HCT116 (cell line): ENCODE measurements around the gene MAP4. TPM values are rescaled to one million over a fixed set of nuclear protein-coding genes. Genes with fewer than 3 reads are reported as not detected.

Experiments
- ATAC-seq: fragments of 200-7000 bp; cut with Tn5 transposase; 2 replicates; pipeline ENCODE4 v1.9.1; 2020; ENCODE audit warnings: mild to moderate bottlenecking, moderate library complexity
- BruUV-seq: library from RNA; stranded (reverse); fragments of 400-500 nt; replicated peaks from 2 replicates; lab custom pipeline; 2021; lab: Mats Ljungman, UMichigan
- CTCF ChIA-PET: fragments of 300-600 bp; sonication (Branson Sonifier 250); formaldehyde crosslinking; loops from one replicate; lab custom pipeline; 2021; ENCODE audit warnings: antibody characterized with exemption; lab: Charles Lee
- POLR2A ChIA-PET: fragments of 300-600, 350-600 bp; sonication (Branson Sonifier 250); formaldehyde crosslinking; loops from one replicate; lab custom pipeline; 2021; ENCODE audit warnings: antibody characterized with exemption; lab: Charles Lee
- RAD21 ChIA-PET, 2 experiments: fragments of 300-600 bp; sonication (Branson Sonifier 250); formaldehyde crosslinking; loops; one replicate each; lab custom pipeline; 2023; ENCODE audit warnings: low total read pairs in 2 of 2; ENCODE audit not compliant: uncharacterized antibody in 2 of 2, unreplicated experiment in 2 of 2, low non-redundant PET in 1 of 2; lab: Charles Lee
- DNase-seq: peaks from one replicate; pipeline ENCODE4 v3.0.0-alpha.2; 2010; ENCODE audit warnings: low read depth, low spot score
- H2AFZ ChIP-seq: fragments of 200-600 bp; shearing (Covaris generic), sonication (generic); 2 replicates; pipeline ENCODE4 v1.6.1; 2017; ENCODE audit warnings: low read depth, mixed run types, mixed read lengths, antibody characterized with exemption, low read length; ENCODE audit not compliant: poor library complexity, severe bottlenecking
- H3K27ac ChIP-seq: 2 replicates; pipeline ENCODE4 v1.5.1; 2012; ENCODE audit warnings: low read depth, low read length
- H3K27me3 ChIP-seq: fragments of 200-600 bp; sonication (generic); 2 replicates; pipeline ENCODE4 v1.6.1; 2016; ENCODE audit warnings: mixed run types, low read length, mixed read lengths; ENCODE audit not compliant: insufficient read depth
- H3K36me3 ChIP-seq, 2 experiments: fragments of 200-500 bp in 1 of 2; fragments of 200-600 bp in 1 of 2; sonication (Bioruptor generic) in 1 of 2; sonication (generic) in 1 of 2; 2 replicates each; pipeline versions ENCODE4 v1.5.1 to v1.6.1; 2014 to 2016; ENCODE audit warnings: low read length in 2 of 2, inconsistent platforms in 1 of 2, mixed read lengths in 1 of 2, mixed run types in 1 of 2; ENCODE audit not compliant: insufficient read depth in 2 of 2, control insufficient read depth in 1 of 2
- H3K4me1 ChIP-seq, 2 experiments: fragments of 200-600 bp in 1 of 2; sonication (generic) in 1 of 2; 2 replicates each; pipeline versions ENCODE4 v1.5.1 to v1.6.1; 2012 to 2017; ENCODE audit warnings: low read length in 2 of 2, inconsistent platforms in 1 of 2, mild to moderate bottlenecking in 1 of 2, mixed read lengths in 1 of 2, mixed run types in 1 of 2, moderate library complexity in 1 of 2; ENCODE audit not compliant: insufficient read depth in 2 of 2, control insufficient read depth in 1 of 2
- H3K4me2 ChIP-seq: fragments of 200-600 bp; sonication (generic); 2 replicates; pipeline ENCODE4 v1.6.1; 2017; ENCODE audit warnings: mixed run types, low read length, mixed read lengths
- H3K4me3 ChIP-seq, 2 experiments: fragments of 200-600 bp in 1 of 2; sonication (generic) in 1 of 2; replicated peaks in 1 of 2; 2 replicates each; pipeline ENCODE4 v1.5.1; 2011 to 2016; ENCODE audit warnings: low read length in 2 of 2, control low read depth in 1 of 2, low read depth in 1 of 2, mild to moderate bottlenecking in 1 of 2, mixed read lengths in 1 of 2, mixed run types in 1 of 2
- H3K79me2 ChIP-seq: fragments of 200-600 bp; sonication (generic); 2 replicates; pipeline ENCODE4 v1.6.1; 2017; ENCODE audit warnings: mild to moderate bottlenecking, mixed run types, low read length, moderate library complexity, mixed read lengths; ENCODE audit not compliant: insufficient read depth
- H3K9ac ChIP-seq: fragments of 200-600 bp; sonication (generic); 2 replicates; pipeline ENCODE4 v1.6.1; 2016; ENCODE audit warnings: low read length, mixed read lengths
- H3K9me2 ChIP-seq: fragments of 200-600 bp; sonication (generic), shearing (Covaris generic); 2 replicates; pipeline ENCODE4 v1.6.1; 2017; ENCODE audit warnings: mixed run types, mild to moderate bottlenecking, moderate library complexity; ENCODE audit not compliant: insufficient read depth
- H3K9me3 ChIP-seq, 2 experiments: fragments of 200-500 bp in 1 of 2; fragments of 200-600 bp in 1 of 2; sonication (Bioruptor generic) in 1 of 2; sonication (generic) in 1 of 2; 2 replicates each; pipeline ENCODE4 v1.6.1; 2014 to 2017; ENCODE audit warnings: low read length in 2 of 2, mixed read lengths in 2 of 2, inconsistent platforms in 1 of 2, low read depth in 1 of 2, mild to moderate bottlenecking in 1 of 2, mixed run types in 1 of 2, moderate library complexity in 1 of 2; ENCODE audit not compliant: control insufficient read depth in 1 of 2, insufficient read depth in 1 of 2
- H4K20me1 ChIP-seq: fragments of 200-600 bp; sonication (generic), shearing (Covaris generic); 2 replicates; pipeline ENCODE4 v1.6.1; 2017; ENCODE audit warnings: mixed run types, mild to moderate bottlenecking, moderate library complexity; ENCODE audit not compliant: insufficient read depth
- CEBPB ChIP-seq: IDR thresholded peaks from 2 replicates; pipeline ENCODE4 v1.6.1; 2012; ENCODE audit warnings: low read depth
- EZH2phosphoT487 ChIP-seq: fragments of 200-600 bp; IDR thresholded peaks from 2 replicates; pipeline ENCODE4 v1.6.1; 2018; ENCODE audit warnings: antibody characterized with exemption, borderline replicate concordance
- JUND ChIP-seq: IDR thresholded peaks from 2 replicates; pipeline ENCODE4 v1.6.1; 2012
- MAX ChIP-seq: IDR thresholded peaks from 2 replicates; pipeline ENCODE4 v1.6.1; 2012
- POLR2AphosphoS5 ChIP-seq: IDR thresholded peaks from 2 replicates; pipeline ENCODE4 v1.6.1; 2011; ENCODE audit warnings: mild to moderate bottlenecking, low read depth, low read length, moderate library complexity
- RAD21 ChIP-seq: IDR thresholded peaks from 2 replicates; pipeline ENCODE4 v1.6.1; 2012; ENCODE audit warnings: low read depth, mild to moderate bottlenecking
- REST ChIP-seq: IDR thresholded peaks from 2 replicates; pipeline ENCODE4 v1.6.1; 2012; ENCODE audit warnings: low read depth
- SP1 ChIP-seq: IDR thresholded peaks from 2 replicates; pipeline ENCODE4 v1.6.1; 2012; ENCODE audit warnings: low read depth
- SRF ChIP-seq: IDR thresholded peaks from 2 replicates; pipeline ENCODE4 v1.6.1; 2012; ENCODE audit warnings: low read depth
- TCF7L2 ChIP-seq: IDR thresholded peaks from 2 replicates; pipeline ENCODE4 v1.7.0; 2011; ENCODE audit warnings: borderline replicate concordance, inconsistent platforms; ENCODE audit not compliant: insufficient read depth, insufficient read length; ENCODE audit errors: extremely low read depth
- YY1 ChIP-seq: IDR thresholded peaks from 2 replicates; pipeline ENCODE4 v1.6.1; 2011; ENCODE audit warnings: low read length, low read depth, moderate library complexity, mild to moderate bottlenecking; ENCODE audit not compliant: insufficient replicate concordance; ENCODE audit errors: extremely low read depth
- intact Hi-C: fragments of 100-400 bp; cut with micrococcal nuclease; formaldehyde crosslinking; loops from 2 replicates; pipeline ENCODE4 v1.10.0; 2022
- total RNA-seq: library from RNA; stranded (reverse); gene quantifications from one replicate; pipeline ENCODE4 v1.2.1, GENCODE V29; 2021; ENCODE audit not compliant: unreplicated experiment
- TF ChIP-seq, protein P1 (sequence below): IDR thresholded peaks from 2 replicates; pipeline ENCODE4 v1.6.1; 2012

MAP4 gene
- total RNA-seq, 1 experiment from 2014 or later = 200 TPM

GRCh38 chr3:47916201-47916600 lies 100.0 kb downstream of the MAP4 start:
- Histone ChIP-seq H3K9me3 (no peaks in the 10 kb centered on the region), H3K79me2 (0 out of 2 replicates have a peak, but pooled peaks cover 3% of the 10 kb centered on the region), H4K20me1 (no peaks in the 10 kb centered on the region), H3K36me3 (peaks cover 11 to 34% of the 10 kb centered on the region in 2 experiments), H3K9me2 (no peaks in the 10 kb centered on the region), H3K4me1 (peaks cover 6 to 16% of the 10 kb centered on the region in 2 experiments), H3K27me3 (no peaks in the 10 kb centered on the region), H3K9ac (no peak overlapping the region), H3K4me3 (no peak overlapping the region), H3K4me2 (no peak overlapping the region), H3K27ac (no peak overlapping the region), H2AFZ (no peak overlapping the region)
- ChIA-PET POLR2A (no interaction called here), RAD21 (no interaction called here), CTCF (no interaction called here)
- no peak for DNase-seq
- no peak for ATAC-seq
- TF ChIP-seq RAD21 (no peak), MAX (no peak), JUND (no peak), TCF7L2 (no peak)
- TF ChIP-seq, protein P1, sequence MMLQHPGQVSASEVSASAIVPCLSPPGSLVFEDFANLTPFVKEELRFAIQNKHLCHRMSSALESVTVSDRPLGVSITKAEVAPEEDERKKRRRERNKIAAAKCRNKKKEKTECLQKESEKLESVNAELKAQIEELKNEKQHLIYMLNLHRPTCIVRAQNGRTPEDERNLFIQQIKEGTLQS = no peak
- BruUV-seq = TSS peak; percentile 56
- intact Hi-C loops = no loop called here

DNA sequence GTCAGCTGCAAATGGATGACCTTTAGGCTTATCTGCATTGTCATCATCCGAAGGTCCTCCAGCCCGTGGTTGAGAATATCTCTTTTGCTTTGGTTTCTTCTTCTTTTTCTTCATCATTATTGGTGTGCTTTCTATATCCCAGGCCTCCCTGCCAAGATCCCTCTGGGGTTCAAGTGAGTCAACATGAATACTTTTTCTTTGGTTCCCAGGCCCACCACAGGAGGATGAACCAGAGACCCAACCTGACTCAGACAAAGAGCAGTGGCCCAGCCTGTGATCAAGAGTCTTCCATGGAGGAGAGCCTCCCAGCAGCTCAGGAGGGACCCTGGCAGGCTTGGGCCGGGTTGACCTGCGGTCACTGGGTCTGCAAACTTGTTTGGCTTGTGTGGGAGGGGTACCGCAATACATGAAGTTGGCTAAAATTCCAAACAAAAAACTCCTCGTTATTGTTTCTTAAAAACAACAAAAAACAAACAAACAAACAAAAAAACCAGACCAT lies 104.2 kb downstream of the MAP4 start:
- H3K36me3 ChIP-seq = peaks cover 11 to 38% of the 10 kb centered on the region in 2 experiments
- ChIA-PET RAD21 (no interaction called here), CTCF (no interaction called here), POLR2A (no interaction called here)
- no peak for TF ChIP-seq EZH2phosphoT487
- no peak for TF ChIP-seq CEBPB
- TF ChIP-seq SRF = no peak
- no peak for TF ChIP-seq REST
- TF ChIP-seq MAX = no peak
- no peak for TF ChIP-seq POLR2AphosphoS5
- no peak for TF ChIP-seq SP1
- TF ChIP-seq YY1 = no peak
- no peak for TF ChIP-seq RAD21
- H3K9ac ChIP-seq = no peak overlapping the region
- no TSS peak for BruUV-seq
- peaks cover 13% of the 10 kb centered on the region; the same call in 1 of the 2 replicates for H3K79me2 ChIP-seq
- no peak overlapping the region for H3K4me3 ChIP-seq
- no peak overlapping the region for H2AFZ ChIP-seq
- no peaks in the 10 kb centered on the region for H3K9me2 ChIP-seq
- DNase-seq (no peak), ATAC-seq (no peak)
- H3K27me3 ChIP-seq = no peaks in the 10 kb centered on the region
- peaks cover 15 to 36% of the 10 kb centered on the region in 2 experiments for H3K4me1 ChIP-seq
- H4K20me1 ChIP-seq = no peaks in the 10 kb centered on the region; the same call in 1 of the 2 replicates
- no peak overlapping the region for H3K27ac ChIP-seq
- H3K4me2 ChIP-seq = peak overlapping the region; percentile 60
- intact Hi-C loops = loop anchor here (5.0 kb wide), 1 partner anchor 70 kb away; no protein-coding TSS in a partner anchor
- no peaks in the 10 kb centered on the region for H3K9me3 ChIP-seq
